8988T (cell line): ENCODE data around the gene SLC25A27.
A peak's percentile ranks its signal among the peaks of the same experiment; 100 is the strongest.
"Not testable (repeated sequence)": the region's sequence is repeated elsewhere in the genome, so short reads cannot be mapped to it uniquely, and the experiment has no call there.

ENCODE experiments used
- DNase-seq: peaks from one replicate; pipeline ENCODE4 v3.0.0; 2011

The SLC25A27 gene

GRCh38 chr6:46652603-46653438, at the start of gene SLC25A27, which contains the start of gene CYP39A1:
Gene SLC25A27, plus strand, starts transcription at chr6:46652975. Its CDS starts 218 bp downstream, at chr6:46653193.
Gene CYP39A1, minus strand, starts transcription at chr6:46652818. Its CDS starts 236 bp downstream, at chr6:46652582.
- peak; percentile 69 for DNase-seq

DNA sequence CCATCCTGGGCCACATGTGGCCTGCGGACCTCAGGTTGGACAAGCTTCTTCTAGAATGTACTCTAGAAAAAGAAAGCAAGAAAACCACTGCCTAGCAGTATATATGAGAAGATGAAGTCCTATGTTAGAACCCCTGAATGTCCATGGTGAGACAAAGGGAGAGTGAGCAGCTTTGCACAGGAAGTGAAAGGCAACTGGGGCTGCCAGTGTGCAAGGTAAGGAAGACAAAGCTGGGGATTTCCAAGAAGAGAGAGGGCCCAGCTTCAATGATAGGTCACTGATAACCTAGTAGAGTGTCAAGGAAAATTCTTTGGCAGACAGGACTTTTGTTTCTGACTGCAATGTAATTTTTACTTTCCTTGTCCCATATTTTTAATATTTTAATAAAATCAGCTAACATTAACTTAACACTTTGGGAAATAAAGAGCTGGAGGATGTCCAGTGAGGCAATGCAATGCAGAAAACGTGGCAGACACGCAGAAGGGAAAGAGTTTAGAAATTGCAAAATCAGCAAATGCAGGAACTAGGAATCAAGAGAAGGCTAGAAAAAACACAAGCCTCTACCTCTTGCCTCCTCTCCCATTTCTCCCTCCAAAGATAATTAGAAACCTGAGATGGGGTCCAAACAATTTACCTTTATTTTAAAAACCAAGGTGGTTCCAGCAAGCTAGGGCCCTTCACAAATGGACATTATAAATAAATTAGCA, 47.5 kb upstream of the SLC25A27 start:
- no peak for DNase-seq

DNA sequence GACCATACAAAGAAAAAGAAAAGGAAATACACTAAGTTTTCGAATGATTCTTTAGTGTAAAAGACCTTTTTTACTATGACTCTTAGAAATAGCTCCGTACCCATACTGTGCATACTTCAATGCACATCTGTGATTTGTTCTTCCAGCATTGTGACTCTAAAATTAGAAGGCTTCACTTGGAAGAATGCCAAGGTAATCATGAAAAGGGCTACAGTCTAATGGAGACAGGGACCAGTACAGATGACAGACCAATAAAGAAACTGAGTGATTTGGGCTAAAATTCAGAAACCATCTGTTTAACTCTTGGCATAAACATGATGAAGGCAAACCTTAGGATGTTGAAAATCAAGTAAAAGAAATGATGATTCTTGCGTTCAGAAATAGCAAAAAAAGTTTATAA, 46.4 kb upstream of the SLC25A27 start:
- DNase-seq = no peak

- DNase-seq = no peak
These were observed 41.8 kb upstream of the SLC25A27 start for GRCh38 chr6:46610862-46611553.

- DNase-seq = no peak
These were observed 40.1 kb upstream of the SLC25A27 start for GRCh38 chr6:46612645-46613044.

- no peak for DNase-seq
These were observed 34.0 kb upstream of the SLC25A27 start for GRCh38 chr6:46618726-46619125.

DNA sequence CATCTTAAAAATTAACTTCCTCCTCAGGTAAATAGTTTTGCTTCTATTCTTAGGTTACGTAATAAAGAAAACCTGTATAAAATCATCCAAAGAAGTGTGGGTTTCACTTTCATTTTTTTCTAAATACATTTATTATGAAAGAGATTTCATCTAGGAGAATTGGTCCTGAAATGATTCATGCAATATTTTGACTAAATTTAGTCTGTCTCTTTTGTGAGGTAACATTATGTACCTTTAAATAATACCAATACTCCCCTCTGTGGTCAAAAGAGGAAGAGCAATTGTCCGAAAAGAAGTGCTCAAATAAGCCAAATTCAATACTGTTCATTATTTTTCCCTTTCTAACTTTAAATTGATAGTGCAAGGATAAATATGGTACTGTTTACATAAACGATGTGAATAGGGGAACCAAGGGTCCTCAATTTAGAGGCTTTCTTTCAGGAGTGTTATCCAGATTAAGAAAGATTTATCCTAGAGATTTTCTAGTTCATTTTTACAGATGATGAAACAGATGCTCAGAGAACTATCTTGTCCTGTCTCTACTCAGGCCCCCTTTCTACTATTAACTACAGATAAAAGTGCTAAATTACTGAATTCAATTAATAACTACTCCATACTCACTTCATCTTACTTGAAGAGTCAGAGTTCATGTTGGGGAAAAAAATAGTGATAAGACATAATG, 26.4 kb upstream of the SLC25A27 start:
- DNase-seq = no peak

DNA sequence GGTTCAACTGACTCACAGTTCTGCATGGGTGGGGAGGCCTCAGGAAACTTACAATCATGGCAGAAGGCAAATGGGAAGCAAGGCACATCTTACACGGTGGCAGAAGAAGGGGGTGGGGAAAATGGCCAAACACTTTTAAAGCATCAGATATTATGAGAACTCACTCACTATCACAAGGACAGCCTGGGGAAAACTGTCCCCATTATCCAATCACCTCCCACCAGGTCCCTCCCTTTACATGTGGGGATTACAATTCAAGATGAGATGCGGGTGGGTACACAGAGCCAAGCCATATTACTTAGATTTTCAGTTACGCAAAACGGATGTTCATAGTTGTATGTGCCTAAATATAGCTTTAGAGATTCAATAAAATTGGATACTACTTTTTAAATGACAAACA, 25.8 kb upstream of the SLC25A27 start:
- no peak for DNase-seq

GRCh38 chr6:46628498-46628897, 24.3 kb upstream of the SLC25A27 start:
- DNase-seq = no peak

DNA sequence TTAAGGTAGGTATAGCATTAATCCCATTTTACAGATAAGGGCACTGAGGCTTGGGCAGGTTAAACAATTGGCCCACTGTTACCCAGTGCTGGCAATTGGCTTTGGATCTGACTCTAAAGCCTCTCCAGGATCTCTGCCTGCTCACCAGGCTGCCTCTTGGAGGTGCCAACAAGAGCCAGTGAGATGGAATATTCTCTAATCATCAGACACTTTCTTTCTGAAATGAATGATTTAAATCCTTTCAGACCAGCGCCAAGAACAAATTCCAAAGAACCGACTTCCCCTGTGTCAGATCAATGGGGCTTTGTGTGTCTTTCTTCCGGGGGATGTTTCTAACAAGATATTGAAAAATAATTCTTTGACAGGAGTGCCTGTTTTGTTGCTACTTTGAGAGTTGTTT, 23.8 kb upstream of the SLC25A27 start:
- DNase-seq = no peak

GRCh38 chr6:46629691-46630090, 23.1 kb upstream of the SLC25A27 start:
- DNase-seq = no peak

DNA sequence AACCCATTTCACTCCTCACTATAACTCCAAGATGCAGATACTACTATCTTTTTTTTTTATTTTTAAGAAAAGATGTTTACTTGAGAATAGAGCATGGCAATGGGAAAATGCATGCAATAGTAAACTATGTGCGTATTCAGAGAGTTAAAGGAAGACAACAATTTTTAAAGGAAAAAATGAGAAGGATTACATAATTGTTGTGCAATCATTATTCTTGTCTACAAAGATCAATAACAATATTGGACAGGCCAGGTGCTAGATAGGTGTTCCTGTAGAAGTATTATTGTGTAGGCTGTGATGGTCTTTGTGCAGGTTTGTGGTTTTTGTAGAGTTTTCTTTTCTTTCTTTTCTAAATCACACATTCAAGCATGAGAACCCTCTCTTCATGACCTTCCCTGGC, 20.7 kb upstream of the SLC25A27 start:
- no peak for DNase-seq

DNA sequence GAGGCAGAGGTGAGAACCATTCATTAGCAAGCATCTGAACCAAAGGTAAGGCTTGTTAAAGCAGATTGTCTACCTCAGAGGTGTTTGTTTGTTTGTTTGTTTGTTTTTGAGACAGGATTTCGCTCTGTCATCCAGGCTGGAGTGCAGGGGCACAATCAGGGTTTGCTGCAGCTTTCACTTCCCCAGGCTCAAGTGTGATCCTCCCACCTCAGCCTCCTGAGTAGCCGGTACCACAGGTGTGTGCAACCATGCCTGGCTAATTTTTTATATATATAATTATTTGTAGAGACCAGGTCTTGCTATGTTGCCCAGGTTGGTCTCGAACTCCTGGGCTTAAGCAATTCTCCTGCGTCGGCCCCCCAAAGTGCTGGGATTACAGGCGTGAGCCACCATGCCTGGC, 17.3 kb upstream of the SLC25A27 start:
- no peak for DNase-seq

- no peak for DNase-seq
These were observed 15.6 kb upstream of the SLC25A27 start for GRCh38 chr6:46637145-46637544.

- DNase-seq = no peak
These were observed 14.8 kb upstream of the SLC25A27 start for GRCh38 chr6:46637933-46638332.

DNA sequence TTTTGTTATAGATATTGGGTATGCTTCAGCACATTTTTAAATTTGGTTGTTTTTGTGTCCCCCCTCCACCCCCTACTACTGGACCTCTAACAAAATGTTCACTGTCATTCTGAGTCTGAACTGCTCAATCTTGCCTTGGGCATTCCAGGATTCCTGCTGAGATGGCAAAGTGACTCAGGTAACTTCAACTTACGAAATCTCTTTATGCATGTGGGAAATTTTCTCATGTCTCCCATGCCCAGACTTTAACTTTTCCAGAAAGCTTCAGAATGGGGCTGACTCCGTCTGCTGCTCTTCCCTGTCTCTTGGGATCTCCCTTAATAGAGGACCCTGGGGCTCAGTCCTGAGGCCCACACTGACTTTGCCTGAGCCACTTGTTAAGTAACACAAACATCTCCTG, 14.1 kb upstream of the SLC25A27 start:
- no peak for DNase-seq

DNA sequence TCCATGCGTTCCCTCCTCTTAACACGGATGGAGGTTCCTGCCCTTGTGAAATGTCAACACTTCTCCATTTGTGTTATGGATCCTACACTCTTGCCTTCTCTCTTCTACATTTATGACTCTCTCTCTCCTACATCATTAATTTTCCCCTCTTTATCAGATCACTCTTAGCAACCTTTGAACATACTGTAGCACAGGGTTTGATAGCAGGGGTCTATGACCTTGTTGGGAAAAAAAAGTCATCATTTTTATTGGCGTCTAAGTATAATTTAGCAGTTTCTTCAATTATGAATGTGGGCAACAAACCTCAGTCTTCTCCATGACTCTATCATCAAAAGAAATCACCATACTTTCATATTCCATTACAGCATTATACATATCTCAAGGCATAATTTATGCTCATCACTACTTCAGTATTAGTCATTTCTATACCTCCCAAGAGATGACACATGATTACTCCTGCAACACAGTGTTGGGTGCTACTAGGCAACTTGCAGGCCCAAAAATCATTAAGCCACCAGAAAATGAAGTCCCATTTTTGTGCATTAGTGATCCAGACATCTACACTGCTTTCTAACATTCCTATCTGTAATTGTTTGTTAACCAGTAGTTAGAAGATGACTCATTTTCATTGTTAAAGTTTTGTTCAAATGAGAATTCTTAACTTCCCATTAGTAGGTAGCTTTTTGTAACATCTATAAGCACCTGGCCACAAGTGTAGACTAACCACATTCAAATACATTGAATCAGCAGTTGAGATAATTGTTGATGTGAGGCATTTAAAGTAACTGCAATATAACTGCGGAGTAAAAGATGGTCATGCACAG, 9.6 kb upstream of the SLC25A27 start:
- no peak for DNase-seq

DNA sequence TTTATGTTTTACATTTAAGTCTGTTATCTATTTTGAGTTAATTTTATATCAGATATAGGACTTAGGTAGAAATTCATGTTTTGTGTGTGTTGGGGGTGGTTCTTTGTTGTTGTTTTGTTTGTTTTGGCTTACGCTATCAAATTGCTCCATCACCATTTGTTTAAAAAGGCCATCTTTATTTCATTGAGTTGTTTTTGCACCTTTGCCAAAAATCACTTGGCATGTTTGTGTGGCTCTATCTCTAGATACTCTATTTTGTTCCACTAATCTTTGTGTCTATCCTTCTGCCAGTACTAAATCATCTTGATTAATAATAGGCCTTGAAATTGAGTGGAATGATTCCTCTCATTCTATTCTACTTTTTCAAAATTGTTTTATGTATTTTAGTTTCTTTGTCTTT, 7.5 kb upstream of the SLC25A27 start:
- no peak for DNase-seq

DNA sequence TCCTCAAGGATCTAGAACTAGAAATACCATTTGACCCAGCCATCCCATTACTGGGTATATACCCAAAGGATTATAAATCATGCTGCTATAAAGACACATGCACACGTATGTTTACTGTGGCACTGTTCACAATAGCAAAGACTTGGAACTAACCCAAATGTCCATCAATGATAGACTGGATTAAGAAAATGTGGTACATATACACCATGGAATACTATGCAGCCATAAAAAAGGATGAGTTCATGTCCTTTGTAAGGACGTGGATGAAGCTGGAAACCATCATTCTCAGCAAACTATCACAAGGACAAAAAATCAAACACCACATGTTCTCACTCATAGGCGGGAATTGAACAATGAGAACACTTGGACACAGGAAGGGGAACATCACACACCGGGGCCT, 4.7 kb upstream of the SLC25A27 start:
- not testable (repeated sequence) for DNase-seq

- DNase-seq = no peak
These were observed 3.8 kb upstream of the SLC25A27 start for GRCh38 chr6:46648869-46649492.

- DNase-seq = no peak
These were observed 1.8 kb upstream of the SLC25A27 start for GRCh38 chr6:46651006-46651405.

DNA sequence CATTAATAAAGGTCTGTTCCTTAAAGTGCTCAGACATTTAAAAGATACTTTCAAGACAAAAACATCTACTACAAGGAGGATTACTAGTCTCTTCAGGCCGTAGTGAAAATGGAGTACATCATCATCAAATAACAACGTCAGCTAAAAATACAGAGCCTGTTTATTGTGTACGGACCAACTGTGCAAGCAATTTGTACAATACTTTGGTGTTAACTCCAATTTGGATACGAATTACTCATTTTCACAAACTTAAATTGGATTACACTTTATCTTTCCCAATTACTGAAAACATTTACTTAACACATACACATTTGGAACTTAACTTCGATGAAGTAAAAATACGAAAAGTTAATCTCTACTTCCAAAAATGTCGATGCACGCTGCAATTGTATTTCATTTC, 959 bp upstream of the SLC25A27 start:
- no peak for DNase-seq
